Measurements from ENCODE around the gene RGS8.

Gene RGS8

DNA sequence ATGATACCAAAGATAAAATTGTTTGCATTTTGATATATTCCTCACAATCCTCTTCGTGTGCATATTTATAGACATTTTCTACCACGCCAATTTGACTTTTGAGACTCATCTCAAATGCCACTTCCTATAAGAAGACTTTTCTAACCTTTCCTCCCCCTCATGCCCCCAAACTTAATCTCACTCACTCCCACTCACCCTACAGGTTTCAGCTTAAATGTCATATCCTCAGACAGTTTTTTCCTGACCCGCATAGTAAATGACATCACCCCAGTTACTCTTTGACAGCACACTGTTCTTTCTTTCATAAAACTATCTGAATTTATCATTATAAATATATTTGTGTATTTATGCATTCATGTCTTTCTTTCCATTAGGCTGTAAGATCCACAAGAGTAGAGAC, 29.6 kb upstream of the RGS8 start:
- TF ChIP-seq, protein P1, sequence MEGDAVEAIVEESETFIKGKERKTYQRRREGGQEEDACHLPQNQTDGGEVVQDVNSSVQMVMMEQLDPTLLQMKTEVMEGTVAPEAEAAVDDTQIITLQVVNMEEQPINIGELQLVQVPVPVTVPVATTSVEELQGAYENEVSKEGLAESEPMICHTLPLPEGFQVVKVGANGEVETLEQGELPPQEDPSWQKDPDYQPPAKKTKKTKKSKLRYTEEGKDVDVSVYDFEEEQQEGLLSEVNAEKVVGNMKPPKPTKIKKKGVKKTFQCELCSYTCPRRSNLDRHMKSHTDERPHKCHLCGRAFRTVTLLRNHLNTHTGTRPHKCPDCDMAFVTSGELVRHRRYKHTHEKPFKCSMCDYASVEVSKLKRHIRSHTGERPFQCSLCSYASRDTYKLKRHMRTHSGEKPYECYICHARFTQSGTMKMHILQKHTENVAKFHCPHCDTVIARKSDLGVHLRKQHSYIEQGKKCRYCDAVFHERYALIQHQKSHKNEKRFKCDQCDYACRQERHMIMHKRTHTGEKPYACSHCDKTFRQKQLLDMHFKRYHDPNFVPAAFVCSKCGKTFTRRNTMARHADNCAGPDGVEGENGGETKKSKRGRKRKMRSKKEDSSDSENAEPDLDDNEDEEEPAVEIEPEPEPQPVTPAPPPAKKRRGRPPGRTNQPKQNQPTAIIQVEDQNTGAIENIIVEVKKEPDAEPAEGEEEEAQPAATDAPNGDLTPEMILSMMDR (IDR thresholded peaks at IDR 0.05), result no peak

DNA sequence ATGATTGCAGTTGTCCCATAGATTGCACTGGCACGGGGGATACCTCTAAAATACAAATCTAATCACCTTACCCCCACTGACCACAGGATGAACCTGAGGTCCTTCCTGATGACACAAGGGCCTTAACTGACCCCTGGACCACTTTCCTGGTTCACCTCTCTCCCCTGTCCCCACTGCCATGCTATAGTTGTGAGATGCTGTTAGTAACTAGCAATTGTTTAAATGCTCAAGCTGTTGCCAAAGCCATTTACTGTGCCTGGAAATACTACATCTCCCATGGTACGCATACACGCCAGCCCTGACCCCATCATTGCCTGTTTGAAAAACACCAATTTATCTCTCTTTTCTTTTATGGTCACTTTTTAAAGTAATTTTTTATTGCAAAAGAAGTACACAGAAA, 29.1 kb upstream of the RGS8 start:
- Histone ChIP-seq H3K4me3 (no peak overlapping the region), H3K27ac (no peak overlapping the region)
- TF ChIP-seq, protein P1 (IDR thresholded peaks at IDR 0.05), result no peak
- no peak for DNase-seq (ENCODE audit: low spot score)

More for the DNA sequence above, 29.6 kb upstream of the RGS8 start:
- H3K27ac ChIP-seq, result no peak overlapping the region
- no peak for DNase-seq (ENCODE audit: low spot score)
- no peak overlapping the region for H3K4me3 ChIP-seq

DNA sequence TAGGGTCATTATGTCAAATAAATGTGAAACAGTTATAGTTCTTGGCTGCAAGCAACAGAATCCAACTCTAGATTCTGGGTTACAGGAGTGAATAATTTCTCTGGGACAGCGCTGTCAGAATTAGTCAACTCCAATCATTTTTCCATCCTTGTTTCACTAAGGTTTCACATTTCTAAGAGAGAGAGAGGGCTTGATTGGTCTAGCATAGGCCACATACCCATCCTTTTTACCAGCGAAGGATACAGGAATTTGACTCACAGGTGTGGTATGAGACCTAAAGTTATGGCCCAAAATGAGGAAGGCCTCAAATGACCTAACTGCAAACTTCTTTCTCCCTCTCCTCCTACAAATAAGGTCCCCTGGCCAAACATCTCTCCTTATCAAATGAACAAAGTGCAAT, 25.5 kb upstream of the RGS8 start:
- TF ChIP-seq, protein P1 (IDR thresholded peaks at IDR 0.05), result no peak
- Histone ChIP-seq H3K27ac (no peak overlapping the region), H3K4me3 (no peak overlapping the region)
- DNase-seq (ENCODE audit: low spot score), result no peak

DNA sequence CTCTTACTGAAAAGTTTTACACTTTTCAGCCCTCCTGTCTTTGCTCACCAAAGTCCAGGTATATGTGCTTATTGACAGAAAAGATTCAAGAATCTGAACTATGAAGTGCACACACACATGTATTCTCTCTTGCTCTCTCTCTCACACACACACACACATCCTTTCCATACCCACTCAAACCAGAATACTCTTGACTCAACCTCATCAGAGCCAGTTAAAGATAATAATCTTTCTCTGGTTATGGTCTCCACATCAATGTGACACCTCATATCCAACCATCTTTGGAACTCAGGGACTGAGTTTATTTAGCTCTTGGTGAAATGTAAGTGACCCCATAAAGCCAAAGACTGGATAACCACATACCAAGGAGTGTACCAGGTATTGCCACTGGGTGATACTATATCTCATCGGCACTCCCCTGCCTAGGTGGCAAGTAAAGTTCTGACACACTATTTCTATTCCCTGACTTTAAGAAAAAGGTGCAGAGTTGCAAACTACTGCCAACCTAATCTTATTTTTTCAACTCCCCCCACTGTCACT, 24.9 kb upstream of the RGS8 start:
- H3K4me3 ChIP-seq, result no peak overlapping the region
- DNase-seq (ENCODE audit: low spot score), result no peak
- TF ChIP-seq, protein P1 (IDR thresholded peaks at IDR 0.05), result no peak
- no peak overlapping the region for H3K27ac ChIP-seq

DNA sequence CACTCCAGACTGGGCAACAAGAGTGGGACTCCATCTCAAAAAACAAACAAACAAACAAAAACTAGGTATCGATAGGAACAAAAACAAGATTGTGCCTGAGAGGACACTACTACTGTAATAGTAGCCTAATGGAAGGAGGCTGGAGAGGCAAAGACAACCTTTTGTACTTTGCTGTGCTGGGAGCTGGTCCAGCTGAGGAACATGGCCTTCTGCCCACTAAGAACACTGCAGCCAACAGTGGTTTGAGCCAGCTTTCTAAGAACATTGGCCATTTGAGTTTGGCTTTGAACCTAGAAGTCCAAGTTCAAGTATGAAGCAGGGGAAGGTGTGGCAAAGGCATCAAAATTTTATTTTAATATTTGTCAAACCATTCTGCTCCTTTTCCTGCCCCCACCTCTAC, 22.7 kb upstream of the RGS8 start:
- no peak overlapping the region for H3K27ac ChIP-seq
- no peak for DNase-seq (ENCODE audit: low spot score)
- TF ChIP-seq, protein P1 (IDR thresholded peaks at IDR 0.05), result no peak

DNA sequence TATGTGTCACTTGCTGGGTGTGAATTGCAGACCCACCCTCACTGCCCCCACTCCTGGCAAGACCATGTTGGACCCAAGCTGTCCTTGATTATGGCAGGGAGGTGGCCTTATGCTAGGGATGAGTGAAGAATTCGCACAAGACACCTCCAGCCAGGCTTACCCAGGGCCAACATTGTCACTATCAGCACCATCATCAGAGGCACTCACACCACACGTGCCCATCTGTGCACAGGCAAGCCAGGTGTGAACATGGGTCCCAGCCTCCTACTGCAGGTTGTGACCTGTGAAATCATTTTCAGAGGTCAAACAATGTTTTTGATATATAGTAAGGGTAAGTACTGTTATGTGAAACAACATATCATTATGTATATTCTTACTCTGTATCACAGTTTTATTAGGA, 20.3 kb upstream of the RGS8 start:
- Histone ChIP-seq H3K27ac (no peak overlapping the region), H3K4me3 (no peak overlapping the region)
- DNase-seq (ENCODE audit: low spot score), result no peak
- TF ChIP-seq, protein P1 (IDR thresholded peaks at IDR 0.05), result no peak

More for the DNA sequence above, 22.7 kb upstream of the RGS8 start:
- H3K4me3 ChIP-seq, result no peak overlapping the region

DNA sequence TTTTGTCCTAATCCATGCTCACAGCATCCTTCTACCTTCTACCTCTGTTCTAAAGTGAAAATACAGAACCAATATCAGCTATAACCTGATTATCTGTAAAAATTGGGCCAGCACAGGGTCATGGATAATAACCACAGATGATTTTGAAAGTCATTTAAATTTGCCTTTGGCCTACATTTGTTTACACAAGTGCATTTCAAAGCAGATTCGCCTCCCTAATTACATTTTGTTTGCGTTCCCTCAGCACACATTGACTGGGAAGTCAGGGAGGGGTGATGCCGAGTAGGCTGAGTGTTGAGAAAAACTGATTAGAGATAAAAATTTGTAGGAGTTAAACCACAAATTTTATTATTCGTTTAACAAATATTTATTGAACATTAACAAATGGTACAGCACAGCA, 19.2 kb upstream of the RGS8 start:
- Histone ChIP-seq H3K4me3 (no peak overlapping the region), H3K27ac (no peak overlapping the region)
- DNase-seq (ENCODE audit: low spot score), result no peak
- TF ChIP-seq, protein P1 (IDR thresholded peaks at IDR 0.05), result no peak
